Measurements from ENCODE around the gene EMID1.

The EMID1 gene

GRCh38 chr22:29201782-29202181 lies 3.9 kb upstream of the EMID1 start:
- H3K4me3 ChIP-seq (ENCODE audit: low read depth, low read length) = no peak overlapping the region
- no peaks in the 10 kb centered on the region for H3K36me3 ChIP-seq (replicated peaks)
- in situ Hi-C loops (cut with HindIII; ENCODE audit: low pct_ligation_motif_present, low sequenced_read_pairs) = no loop called here

GRCh38 chr22:29202212-29203192 lies 3.2 kb upstream of the EMID1 start:
- peak; percentile 57 for TF ChIP-seq CTCF (IDR thresholded peaks at IDR 0.05; ENCODE audit: low read depth, low read length, missing control alignments)
- DNase-seq = peak; percentile 45
- H3K36me3 ChIP-seq (replicated peaks) = no peaks in the 10 kb centered on the region
- H3K4me3 ChIP-seq (ENCODE audit: low read depth, low read length) = no peak overlapping the region
- in situ Hi-C loops (cut with HindIII; ENCODE audit: low pct_ligation_motif_present, low sequenced_read_pairs) = no loop called here
- H3K27ac ChIP-seq = peak overlapping the region; percentile 5
- peaks cover 3% of the 10 kb centered on the region for H3K27me3 ChIP-seq (replicated peaks)

More at GRCh38 chr22:29201782-29202181, 3.9 kb upstream of the EMID1 start:
- Histone ChIP-seq H3K27ac (no peak overlapping the region), H3K27me3 (replicated peaks) (peaks cover 3% of the 10 kb centered on the region)
- no peak for DNase-seq
- no peak for TF ChIP-seq CTCF (IDR thresholded peaks at IDR 0.05; ENCODE audit: low read depth, low read length, missing control alignments)

- DNase-seq = no peak
- H3K36me3 ChIP-seq (replicated peaks) = no peaks in the 10 kb centered on the region
- H3K4me3 ChIP-seq (ENCODE audit: low read depth, low read length) = no peak overlapping the region
- TF ChIP-seq CTCF (IDR thresholded peaks at IDR 0.05; ENCODE audit: low read depth, low read length, missing control alignments) = no peak
- H3K27me3 ChIP-seq (replicated peaks) = peaks cover 3% of the 10 kb centered on the region
- H3K27ac ChIP-seq = no peak overlapping the region
- in situ Hi-C loops (cut with HindIII; ENCODE audit: low pct_ligation_motif_present, low sequenced_read_pairs) = no loop called here
These were observed 1.9 kb upstream of the EMID1 start for GRCh38 chr22:29203488-29204454.

GRCh38 chr22:29204455-29205183 lies 1.1 kb upstream of the EMID1 start:
- no peak for TF ChIP-seq CTCF (IDR thresholded peaks at IDR 0.05; ENCODE audit: low read depth, low read length, missing control alignments)
- no peak overlapping the region for H3K4me3 ChIP-seq (ENCODE audit: low read depth, low read length)
- H3K27me3 ChIP-seq (replicated peaks) = peaks cover 3% of the 10 kb centered on the region
- H3K27ac ChIP-seq = no peak overlapping the region
- no peak for DNase-seq
- no peaks in the 10 kb centered on the region for H3K36me3 ChIP-seq (replicated peaks)
- in situ Hi-C loops (cut with HindIII; ENCODE audit: low pct_ligation_motif_present, low sequenced_read_pairs) = no loop called here

GRCh38 chr22:29205252-29205593 lies 473 bp upstream of the EMID1 start:
- TF ChIP-seq CTCF (IDR thresholded peaks at IDR 0.05; ENCODE audit: low read depth, low read length, missing control alignments) = no peak
- Histone ChIP-seq H3K36me3 (replicated peaks) (no peaks in the 10 kb centered on the region), H3K27me3 (replicated peaks) (peaks cover 3% of the 10 kb centered on the region), H3K27ac (no peak overlapping the region), H3K4me3 (ENCODE audit: low read depth, low read length) (peak overlapping the region; percentile 26)
- in situ Hi-C loops (cut with HindIII; ENCODE audit: low pct_ligation_motif_present, low sequenced_read_pairs) = no loop called here
- DNase-seq = no peak

Measured in brain microvascular endothelial cell (primary cell).